Activated naive CD8-positive, alpha-beta T cell treated with anti-CD3 and anti-CD28 coated beads, Interleukin-2, amount 10 ng/mL, durations not matched to agents 7 days and 5 days (primary cell): ENCODE data around the gene DAP3. TPM values are rescaled to one million over a fixed set of nuclear protein-coding genes. Genes with fewer than 3 reads are reported as not detected.
A peak's percentile ranks its signal among the peaks of the same experiment; 100 is the strongest.
"Not testable (repeated sequence)": the region's sequence is repeated elsewhere in the genome, so short reads cannot be mapped to it uniquely, and the experiment has no call there.

ENCODE experiments used
- ATAC-seq: fragments of 150-1000 bp; cut with Tn5 transposase; one replicate; pipeline ENCODE4 v1.10.0; 2021; ENCODE audit warnings: low read depth, moderate library complexity
- POLR2A ChIA-PET: fragments of 350-600 bp; sonication (Branson Sonifier 250); formaldehyde crosslinking; loops from one replicate; lab custom pipeline; 2021; ENCODE audit warnings: antibody characterized with exemption; lab: Charles Lee
- DNase-seq: peaks from one replicate; pipeline ENCODE4 v3.0.0; 2021
- H3K27ac Mint-ChIP-seq: one replicate; pipeline ENCODE4 v1.8.0; 2022; ENCODE audit warnings: mild to moderate bottlenecking, mixed read lengths
- H3K27me3 Mint-ChIP-seq: one replicate; pipeline ENCODE4 v1.8.0; 2022; ENCODE audit warnings: mild to moderate bottlenecking, moderate library complexity, mixed read lengths
- H3K36me3 Mint-ChIP-seq: one replicate; pipeline ENCODE4 v1.8.0; 2021; ENCODE audit warnings: mild to moderate bottlenecking, mixed read lengths
- H3K4me1 Mint-ChIP-seq: one replicate; pipeline ENCODE4 v1.8.0; 2021; ENCODE audit warnings: mixed read lengths
- H3K4me3 Mint-ChIP-seq: one replicate; pipeline ENCODE4 v1.8.0; 2022; ENCODE audit warnings: mild to moderate bottlenecking, moderate library complexity, mixed read lengths
- H3K9me3 Mint-ChIP-seq: one replicate; pipeline ENCODE4 v1.8.0; 2021; ENCODE audit warnings: mixed read lengths
- total RNA-seq, 2 experiments: library from RNA; stranded (reverse); gene quantifications; one replicate each; pipeline ENCODE4 v1.2.3, GENCODE V29; 2021

The DAP3 gene
- total RNA-seq, 2 experiments from 2014 or later: 119 to 128 TPM

- H3K9me3 Mint-ChIP-seq, ATAC-seq, POLR2A ChIA-PET, H3K36me3 Mint-ChIP-seq, H3K27me3 Mint-ChIP-seq, H3K27ac Mint-ChIP-seq, H3K4me3 Mint-ChIP-seq, DNase-seq, H3K4me1 Mint-ChIP-seq: not testable (repeated sequence)
Observed at GRCh38 chr1:155747586-155747985, 58.7 kb downstream of the DAP3 start.

- H3K9me3 Mint-ChIP-seq, H3K27me3 Mint-ChIP-seq, POLR2A ChIA-PET, H3K4me1 Mint-ChIP-seq, H3K27ac Mint-ChIP-seq, DNase-seq, H3K4me3 Mint-ChIP-seq, H3K36me3 Mint-ChIP-seq, ATAC-seq: not testable (repeated sequence)
Observed at GRCh38 chr1:155748141-155748540, 59.2 kb downstream of the DAP3 start.

- H3K27ac Mint-ChIP-seq, H3K4me3 Mint-ChIP-seq, ATAC-seq, H3K9me3 Mint-ChIP-seq, DNase-seq, H3K4me1 Mint-ChIP-seq, POLR2A ChIA-PET, H3K27me3 Mint-ChIP-seq: not testable (repeated sequence)
- H3K36me3 Mint-ChIP-seq: peaks cover 24% of the 10 kb centered on the region
Observed at GRCh38 chr1:155759017-155759416, 70.1 kb downstream of the DAP3 start.

- no peak overlapping the region for H3K27ac Mint-ChIP-seq
- no peaks in the 10 kb centered on the region for H3K4me1 Mint-ChIP-seq
- no peak for ATAC-seq
- POLR2A ChIA-PET: no interaction called here
- no peak for DNase-seq
- H3K4me3 Mint-ChIP-seq: no peak overlapping the region
- peaks cover 26% of the 10 kb centered on the region for H3K36me3 Mint-ChIP-seq
- no peaks in the 10 kb centered on the region for H3K9me3 Mint-ChIP-seq
- H3K27me3 Mint-ChIP-seq: no peaks in the 10 kb centered on the region
Observed at GRCh38 chr1:155759966-155760630, 71.2 kb downstream of the DAP3 start.

GRCh38 chr1:155760751-155761475 lies 72.0 kb downstream of the DAP3 start:
- Mint-ChIP-seq H3K4me3 (no peak overlapping the region), H3K27ac (no peak overlapping the region), H3K36me3 (peaks cover 34% of the 10 kb centered on the region), H3K9me3 (no peaks in the 10 kb centered on the region), H3K4me1 (no peaks in the 10 kb centered on the region), H3K27me3 (no peaks in the 10 kb centered on the region)
- ATAC-seq (no peak), DNase-seq (no peak)
- POLR2A ChIA-PET: no interaction called here

- no peak overlapping the region for H3K27ac Mint-ChIP-seq
- H3K4me1 Mint-ChIP-seq: no peaks in the 10 kb centered on the region
- no peak overlapping the region for H3K4me3 Mint-ChIP-seq
- POLR2A ChIA-PET: no interaction called here
- H3K9me3 Mint-ChIP-seq: no peaks in the 10 kb centered on the region
- no peak for ATAC-seq
- H3K27me3 Mint-ChIP-seq: no peaks in the 10 kb centered on the region
- peaks cover 35% of the 10 kb centered on the region for H3K36me3 Mint-ChIP-seq
- no peak for DNase-seq
Observed at GRCh38 chr1:155761736-155762405, 73.0 kb downstream of the DAP3 start.

- H3K27me3 Mint-ChIP-seq: not testable (repeated sequence)
Observed at GRCh38 chr1:155763090-155763815, 74.4 kb downstream of the DAP3 start.

GRCh38 chr1:155763989-155764388 lies 75.1 kb downstream of the DAP3 start:
- DNase-seq, ATAC-seq, POLR2A ChIA-PET, H3K4me3 Mint-ChIP-seq, H3K27me3 Mint-ChIP-seq, H3K4me1 Mint-ChIP-seq, H3K27ac Mint-ChIP-seq, H3K9me3 Mint-ChIP-seq: not testable (repeated sequence)
- peaks cover 39% of the 10 kb centered on the region for H3K36me3 Mint-ChIP-seq

More at GRCh38 chr1:155763090-155763815, 74.4 kb downstream of the DAP3 start:
- ATAC-seq, DNase-seq, H3K4me3 Mint-ChIP-seq, H3K27ac Mint-ChIP-seq, POLR2A ChIA-PET, H3K9me3 Mint-ChIP-seq, H3K4me1 Mint-ChIP-seq: not testable (repeated sequence)
- peaks cover 35% of the 10 kb centered on the region for H3K36me3 Mint-ChIP-seq

- not testable (repeated sequence) for H3K27ac Mint-ChIP-seq, H3K27me3 Mint-ChIP-seq, H3K4me1 Mint-ChIP-seq, H3K9me3 Mint-ChIP-seq, H3K4me3 Mint-ChIP-seq, DNase-seq, ATAC-seq
- H3K36me3 Mint-ChIP-seq: peaks cover 41% of the 10 kb centered on the region
- POLR2A ChIA-PET: interaction anchor here (0.6 kb wide), 1 partner anchor 185 kb away, joined by 3 read pairs; no protein-coding TSS in a partner anchor
Observed at GRCh38 chr1:155767399-155767989, 78.6 kb downstream of the DAP3 start.

- peaks cover 1% of the 10 kb centered on the region for H3K4me1 Mint-ChIP-seq
- POLR2A ChIA-PET: interaction anchor here (0.7 kb wide), 1 partner anchor 156 kb away, joined by 6 read pairs; no protein-coding TSS in a partner anchor
- no peak for ATAC-seq
- no peak overlapping the region for H3K27ac Mint-ChIP-seq
- no peak overlapping the region for H3K4me3 Mint-ChIP-seq
- no peak for DNase-seq
- H3K27me3 Mint-ChIP-seq: no peaks in the 10 kb centered on the region
- no peaks in the 10 kb centered on the region for H3K9me3 Mint-ChIP-seq
- H3K36me3 Mint-ChIP-seq: peaks cover 41% of the 10 kb centered on the region
Observed at GRCh38 chr1:155769257-155769656, 80.4 kb downstream of the DAP3 start.

- no peak overlapping the region for H3K27ac Mint-ChIP-seq
- peaks cover 15% of the 10 kb centered on the region for H3K4me1 Mint-ChIP-seq
- DNase-seq: no peak
- no peak overlapping the region for H3K4me3 Mint-ChIP-seq
- H3K36me3 Mint-ChIP-seq: peaks cover 52% of the 10 kb centered on the region
- H3K27me3 Mint-ChIP-seq: no peaks in the 10 kb centered on the region
- ATAC-seq: no peak
- H3K9me3 Mint-ChIP-seq: no peaks in the 10 kb centered on the region
- POLR2A ChIA-PET: interaction anchor here (0.6 kb wide), 1 partner anchor 76 kb away, joined by 4 read pairs; no protein-coding TSS in a partner anchor
Observed at GRCh38 chr1:155773221-155773620, 84.3 kb downstream of the DAP3 start.

- POLR2A ChIA-PET: no interaction called here
- ATAC-seq (no peak), DNase-seq (no peak)
- peaks cover 44% of the 10 kb centered on the region for H3K36me3 Mint-ChIP-seq
- no peaks in the 10 kb centered on the region for H3K9me3 Mint-ChIP-seq
- peaks cover 15% of the 10 kb centered on the region for H3K4me1 Mint-ChIP-seq
- H3K27me3 Mint-ChIP-seq: no peaks in the 10 kb centered on the region
- H3K27ac Mint-ChIP-seq: peak overlapping the region; percentile 75
- no peak overlapping the region for H3K4me3 Mint-ChIP-seq
Observed at GRCh38 chr1:155776414-155776813, 87.5 kb downstream of the DAP3 start.

- Mint-ChIP-seq H3K4me3 (no peak overlapping the region), H3K36me3 (peaks cover 41% of the 10 kb centered on the region), H3K27ac (no peak overlapping the region), H3K9me3 (no peaks in the 10 kb centered on the region), H3K4me1 (peaks cover 15% of the 10 kb centered on the region), H3K27me3 (no peaks in the 10 kb centered on the region)
- no peak for DNase-seq
- POLR2A ChIA-PET: interaction anchor here (0.6 kb wide), 2 partner anchors 23 to 330 kb away, joined by 3 to 5 read pairs; no protein-coding TSS in a partner anchor
- ATAC-seq: no peak
Observed at GRCh38 chr1:155777582-155777981, 88.7 kb downstream of the DAP3 start.
